Measurements from ENCODE around the gene MRPS18B.

MRPS18B gene

GRCh38 chr6:30617565-30618269 lies at the start of gene MRPS18B:
Gene MRPS18B, plus strand, starts transcription at chr6:30617840. Its CDS starts 26 bp downstream, at chr6:30617866.
- TF ChIP-seq CTCF (IDR thresholded peaks at IDR 0.05; ENCODE audit: unreplicated experiment in 3 of 3), result no peak
- peak within 1 kb of the TSS; percentile 96 to 99 (median 97) for H3K4me3 Mint-ChIP-seq
- H3K27me3 Mint-ChIP-seq (ENCODE audit: low read depth), result peaks cover 5% of the 10 kb centered on the region
- H3K36me3 Mint-ChIP-seq (ENCODE audit: low read depth), result peaks cover 44% of the 10 kb centered on the region
- peaks cover 24% of the 10 kb centered on the region for H3K4me1 Mint-ChIP-seq
- peak within 1 kb of the TSS; percentile 100 for H3K27ac Mint-ChIP-seq
- peaks cover 3% of the 10 kb centered on the region for H3K9me3 Mint-ChIP-seq

GRCh38 chr6:30568245-30568644 lies 49.4 kb upstream of the MRPS18B start:
- Mint-ChIP-seq H3K4me3 (peak overlapping the region in 2 of 3 experiments; percentile 55 to 64), H3K4me1 (peaks cover 36% of the 10 kb centered on the region), H3K27me3 (ENCODE audit: low read depth) (no peaks in the 10 kb centered on the region), H3K9me3 (no peaks in the 10 kb centered on the region), H3K36me3 (ENCODE audit: low read depth) (peaks cover 9% of the 10 kb centered on the region), H3K27ac (no peak overlapping the region)
- no peak for TF ChIP-seq CTCF (IDR thresholded peaks at IDR 0.05; ENCODE audit: unreplicated experiment in 3 of 3)

GRCh38 chr6:30570263-30570662 lies 47.4 kb upstream of the MRPS18B start:
- Mint-ChIP-seq H3K4me1 (peaks cover 42% of the 10 kb centered on the region), H3K9me3 (no peaks in the 10 kb centered on the region), H3K36me3 (ENCODE audit: low read depth) (peaks cover 6% of the 10 kb centered on the region), H3K4me3 (peak overlapping the region; percentile 93 to 99 (median 97)), H3K27ac (peak overlapping the region in 2 of 3 experiments; percentile 72 to 81), H3K27me3 (ENCODE audit: low read depth) (no peaks in the 10 kb centered on the region)
- TF ChIP-seq CTCF (IDR thresholded peaks at IDR 0.05; ENCODE audit: unreplicated experiment in 3 of 3), result no peak

GRCh38 chr6:30570740-30571074 lies 46.9 kb upstream of the MRPS18B start:
- Mint-ChIP-seq H3K27me3 (ENCODE audit: low read depth) (no peaks in the 10 kb centered on the region), H3K4me1 (peaks cover 42% of the 10 kb centered on the region), H3K4me3 (peak overlapping the region; percentile 93 to 99 (median 97)), H3K9me3 (no peaks in the 10 kb centered on the region), H3K27ac (peak overlapping the region; percentile 81 to 98 (median 94)), H3K36me3 (ENCODE audit: low read depth) (peaks cover 6% of the 10 kb centered on the region)
- no peak for TF ChIP-seq CTCF (IDR thresholded peaks at IDR 0.05; ENCODE audit: unreplicated experiment in 3 of 3)

- H3K27ac Mint-ChIP-seq, result peak within 1 kb of the TSS; percentile 81 to 98 (median 94)
- H3K4me1 Mint-ChIP-seq, result peaks cover 42% of the 10 kb centered on the region
- H3K27me3 Mint-ChIP-seq (ENCODE audit: low read depth), result no peaks in the 10 kb centered on the region
- no peaks in the 10 kb centered on the region for H3K9me3 Mint-ChIP-seq
- peak within 1 kb of the TSS; percentile 93 to 99 (median 97) for H3K4me3 Mint-ChIP-seq
- peaks cover 6% of the 10 kb centered on the region for H3K36me3 Mint-ChIP-seq (ENCODE audit: low read depth)
- TF ChIP-seq CTCF (IDR thresholded peaks at IDR 0.05; ENCODE audit: unreplicated experiment in 3 of 3), result no peak
Observed at GRCh38 chr6:30571075-30571761, 46.4 kb upstream of the MRPS18B start, which contains the start of gene ABCF1. Gene ABCF1, plus strand, starts transcription at chr6:30571442. Its CDS starts 46 bp downstream, at chr6:30571488.

All from nephron (organoid).